ENCODE data around the gene SC5D. TPM values are rescaled to one million over a fixed set of nuclear protein-coding genes. Genes with fewer than 3 reads are reported as not detected.

SC5D gene
- total RNA-seq, 4 donors from 2014 or later: 23.1 to 49.6 (median 36.0) TPM

GRCh38 chr11:121347813-121348212 is 55.2 kb downstream of the SC5D start:
- peaks cover 0 to 13% (median 0%) of the 10 kb centered on the region in 4 donors for H3K4me1 ChIP-seq
- no peaks in the 10 kb centered on the region for H3K9me3 ChIP-seq
- no peak overlapping the region for H3K4me3 ChIP-seq
- no peaks in the 10 kb centered on the region for H3K36me3 ChIP-seq
- H3K27me3 ChIP-seq: peaks cover 0 to 7% of the 10 kb centered on the region in 2 donors
- 63 to 75% methylated on average over 5 of the region's 5 CpGs for WGBS, 2 donors
- no peak for DNase-seq (ENCODE audit: low spot score in 2 of 2)
- TF ChIP-seq CTCF (IDR thresholded peaks at IDR 0.05): no peak
- no peak for TF ChIP-seq POLR2A (IDR thresholded peaks at IDR 0.05)
- no peak for TF ChIP-seq EP300 (IDR thresholded peaks at IDR 0.05)
- no peak overlapping the region for H3K27ac ChIP-seq

GRCh38 chr11:121348220-121348875 is 55.8 kb downstream of the SC5D start:
- Histone ChIP-seq H3K27ac (no peak overlapping the region), H3K4me1 (peaks cover 0 to 13% (median 0%) of the 10 kb centered on the region in 4 donors), H3K36me3 (no peaks in the 10 kb centered on the region), H3K4me3 (no peak overlapping the region), H3K9me3 (no peaks in the 10 kb centered on the region), H3K27me3 (peaks cover 0 to 7% of the 10 kb centered on the region in 2 donors)
- 71 to 74% methylated on average over 7 of the region's 7 CpGs for WGBS, 2 donors
- TF ChIP-seq POLR2A (IDR thresholded peaks at IDR 0.05) (no peak), EP300 (IDR thresholded peaks at IDR 0.05) (no peak), CTCF (IDR thresholded peaks at IDR 0.05) (no peak)
- no peak for DNase-seq (ENCODE audit: low spot score in 2 of 2)

GRCh38 chr11:121349790-121350189 is 57.2 kb downstream of the SC5D start:
- Histone ChIP-seq H3K9me3 (no peaks in the 10 kb centered on the region), H3K4me1 (peaks cover 0 to 13% (median 0%) of the 10 kb centered on the region in 4 donors), H3K27ac (no peak overlapping the region), H3K27me3 (peaks cover 0 to 7% of the 10 kb centered on the region in 2 donors), H3K36me3 (no peaks in the 10 kb centered on the region), H3K4me3 (no peak overlapping the region)
- no peak for TF ChIP-seq CTCF (IDR thresholded peaks at IDR 0.05)
- no peak for TF ChIP-seq EP300 (IDR thresholded peaks at IDR 0.05)
- TF ChIP-seq POLR2A (IDR thresholded peaks at IDR 0.05): no peak
- WGBS, 2 donors: 50 to 76% methylated on average over 1 of the region's 1 CpG
- DNase-seq (ENCODE audit: low spot score in 2 of 2): no peak

- peaks cover 0 to 13% (median 0%) of the 10 kb centered on the region in 4 donors for H3K4me1 ChIP-seq
- peaks cover 0 to 7% of the 10 kb centered on the region in 2 donors for H3K27me3 ChIP-seq
- DNase-seq (ENCODE audit: low spot score in 2 of 2): no peak
- no peak for TF ChIP-seq EP300 (IDR thresholded peaks at IDR 0.05)
- TF ChIP-seq CTCF (IDR thresholded peaks at IDR 0.05): no peak
- TF ChIP-seq POLR2A (IDR thresholded peaks at IDR 0.05): no peak
- H3K4me3 ChIP-seq: no peak overlapping the region
- no peaks in the 10 kb centered on the region for H3K36me3 ChIP-seq
- no peaks in the 10 kb centered on the region for H3K9me3 ChIP-seq
- WGBS, 2 donors: 49 to 54% methylated on average over 3 of the region's 3 CpGs
- H3K27ac ChIP-seq: no peak overlapping the region
Observed at GRCh38 chr11:121350314-121351082, 57.9 kb downstream of the SC5D start.

GRCh38 chr11:121351083-121351630 is 58.6 kb downstream of the SC5D start:
- H3K4me3 ChIP-seq: no peak overlapping the region
- H3K9me3 ChIP-seq: no peaks in the 10 kb centered on the region
- DNase-seq (ENCODE audit: low spot score in 2 of 2): no peak
- WGBS, 2 donors: 67 to 72% methylated on average over 7 of the region's 7 CpGs
- H3K27ac ChIP-seq: no peak overlapping the region
- peaks cover 0 to 13% (median 0%) of the 10 kb centered on the region in 4 donors for H3K4me1 ChIP-seq
- peaks cover 0 to 7% of the 10 kb centered on the region in 2 donors for H3K27me3 ChIP-seq
- no peaks in the 10 kb centered on the region for H3K36me3 ChIP-seq
- no peak for TF ChIP-seq EP300 (IDR thresholded peaks at IDR 0.05)
- no peak for TF ChIP-seq CTCF (IDR thresholded peaks at IDR 0.05)
- no peak for TF ChIP-seq POLR2A (IDR thresholded peaks at IDR 0.05)
